Vagina (tissue), 2 donors: ENCODE data around the gene VPS36.

Experiments
- CTCF ChIP-seq, 3 experiments: fragments of 450-650 bp in 2 of 3; fragments of 200-600 bp in 1 of 3; sonication (generic) in 1 of 3; IDR thresholded peaks; one replicate each; pipeline ENCODE4 v1.5.1; 2017 to 2019; ENCODE audit warnings: antibody characterized with exemption in 3 of 3, mild to moderate bottlenecking in 2 of 3, moderate library complexity in 2 of 3
- POLR2AphosphoS5 ChIP-seq, 2 donors: sonication (generic); formaldehyde crosslinking; IDR thresholded peaks; one replicate each; pipeline ENCODE4 v1.9.0; 2017; ENCODE audit warnings: antibody characterized with exemption in 2 of 2, mild to moderate bottlenecking in 2 of 2, low read depth in 1 of 2; ENCODE audit not compliant: insufficient read depth in 1 of 2

- TF ChIP-seq CTCF (IDR thresholded peaks at IDR 0.05) (no peak), POLR2AphosphoS5 (IDR thresholded peaks at IDR 0.05; ENCODE audit: insufficient read depth in 1 of 2, low read depth in 1 of 2) (no peak)
Observed at GRCh38 chr13:52385870-52386269, 64.6 kb downstream of the VPS36 start.
